ENCODE data around the gene WDR46.
A peak's percentile ranks its signal among the peaks of the same experiment; 100 is the strongest.

WDR46 gene

GRCh38 chr6:33288921-33289783 is at the start of gene WDR46, which contains the start of gene PFDN6:
Gene WDR46 (minus strand): TSS chr6:33289239. CDS start chr6:33289170, 69 bp downstream.
Gene PFDN6 (plus strand): TSS chr6:33289601. CDS start chr6:33289857, 256 bp downstream.
- DNase-seq = peak; percentile 42 to 95

- no peak for DNase-seq
Measured at GRCh38 chr6:33336495-33336894, 47.5 kb upstream of the WDR46 start.

- no peak for DNase-seq
Measured at GRCh38 chr6:33335916-33336315, 46.9 kb upstream of the WDR46 start.

- no peak for DNase-seq
Measured at GRCh38 chr6:33333666-33334065, 44.6 kb upstream of the WDR46 start.

GRCh38 chr6:33330736-33331135 is 41.7 kb upstream of the WDR46 start:
- no peak for DNase-seq

- DNase-seq = no peak
Measured at GRCh38 chr6:33329058-33329457, 40.0 kb upstream of the WDR46 start.

GRCh38 chr6:33324125-33324524 is 35.1 kb upstream of the WDR46 start:
- DNase-seq = no peak

GRCh38 chr6:33323623-33323948 is 34.5 kb upstream of the WDR46 start:
- DNase-seq = no peak

- no peak for DNase-seq
Measured at GRCh38 chr6:33321227-33321626, 32.2 kb upstream of the WDR46 start.

GRCh38 chr6:33320315-33321181 is 31.5 kb upstream of the WDR46 start:
- no peak for DNase-seq

- DNase-seq = no peak
Measured at GRCh38 chr6:33319939-33320314, 30.9 kb upstream of the WDR46 start.

- DNase-seq = no peak
Measured at GRCh38 chr6:33318426-33319073, 29.5 kb upstream of the WDR46 start.

GRCh38 chr6:33317669-33318425 is 28.8 kb upstream of the WDR46 start, which contains the start of gene ZBTB22:
Gene ZBTB22 (minus strand): TSS chr6:33317744. CDS start chr6:33316916, 828 bp downstream.
- peak; percentile 96 to 97 for DNase-seq

- no peak for DNase-seq
Measured at GRCh38 chr6:33317419-33317668, 28.3 kb upstream of the WDR46 start.

- no peak for DNase-seq
Measured at GRCh38 chr6:33316603-33317418, 27.8 kb upstream of the WDR46 start.

GRCh38 chr6:33315793-33316602 is 27.0 kb upstream of the WDR46 start:
- DNase-seq = no peak

- DNase-seq = no peak
Measured at GRCh38 chr6:33314943-33315792, 26.1 kb upstream of the WDR46 start.

- DNase-seq = no peak
Measured at GRCh38 chr6:33314515-33314942, 25.5 kb upstream of the WDR46 start.

GRCh38 chr6:33313709-33314514 is 24.9 kb upstream of the WDR46 start, which contains the start of gene TAPBP:
Gene TAPBP (minus strand): TSS chr6:33314078. CDS start chr6:33314041, 37 bp downstream.
- DNase-seq = no peak

Data from cerebellar nuclear complex (tissue), 1 donor.